ENCODE results near the gene IDH3B. TPM values are rescaled to one million over a fixed set of nuclear protein-coding genes. Genes with fewer than 3 reads are reported as not detected.
A peak's percentile ranks its signal among the peaks of the same experiment; 100 is the strongest.

The IDH3B gene
- 96.0 and 103 TPM in 2 replicates for total RNA-seq

DNA sequence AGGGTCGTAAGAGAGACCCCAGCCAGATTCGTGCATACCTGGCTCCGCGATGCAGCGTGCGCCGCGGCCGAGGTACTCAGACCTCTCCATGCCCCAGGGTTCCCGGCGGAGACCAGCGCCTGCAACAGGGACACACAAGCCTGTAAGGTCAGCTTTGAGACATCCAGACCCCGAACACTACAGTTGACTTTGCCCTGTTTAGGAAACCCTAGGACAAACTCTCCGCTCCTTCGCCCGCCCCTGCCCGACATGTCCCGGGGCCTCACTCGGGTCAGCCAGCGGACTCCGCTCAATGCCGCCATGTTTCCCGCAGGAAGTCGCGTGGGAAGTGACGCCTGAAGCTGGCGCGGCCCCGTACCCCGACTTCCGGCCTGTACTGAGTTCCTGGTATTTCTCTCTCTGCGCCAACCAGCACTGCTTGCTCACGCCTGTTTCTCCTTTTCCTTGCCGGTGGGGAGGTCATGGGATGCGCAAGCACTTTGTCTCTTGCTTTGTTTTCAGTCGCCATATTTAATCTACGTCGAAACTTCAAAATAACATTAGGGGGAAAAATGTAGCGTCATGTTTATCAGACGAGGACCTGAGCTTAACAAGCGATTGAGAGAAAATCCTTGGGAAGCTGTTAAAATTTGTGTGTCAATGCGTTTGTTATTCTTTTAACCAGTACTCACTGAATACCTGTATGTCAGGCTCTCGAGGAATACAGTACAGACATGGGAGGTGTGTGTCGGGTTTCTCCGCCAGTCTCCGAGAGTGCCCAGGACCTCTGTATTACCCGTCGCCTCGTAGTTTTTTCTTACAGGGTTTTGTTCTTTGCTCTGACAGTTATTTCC, at the start of gene IDH3B:
Gene IDH3B (minus strand): TSS at position 330 of the 833 bp plus-strand sequence. CDS start 28 bp downstream, at position 302.
- Histone ChIP-seq H3K4me3 (ENCODE audit: low read depth, low read length) (peak within 1 kb of the TSS; percentile 79), H3K27me3 (ENCODE audit: control insufficient read depth, insufficient read depth, low read length) (no peaks in the 10 kb centered on the region), H3K36me3 (ENCODE audit: control insufficient read depth, insufficient read depth, low read length) (peaks cover 8% of the 10 kb centered on the region)
- no peak for TF ChIP-seq CTCF (IDR thresholded peaks at IDR 0.05; ENCODE audit: insufficient read depth, low read length, severe bottlenecking)
- no peak for FAIRE-seq
- DNase-seq (ENCODE audit: low read depth) = peak; percentile 80

- peak; percentile 21 for DNase-seq (ENCODE audit: low read depth)
These were observed 49.3 kb upstream of the IDH3B start for GRCh38 chr20:2713285-2713684.

GRCh38 chr20:2709205-2709981, 45.4 kb upstream of the IDH3B start:
- DNase-seq (ENCODE audit: low read depth) = no peak

More at GRCh38 chr20:2713285-2713684, 49.3 kb upstream of the IDH3B start:
- peaks cover 1% of the 10 kb centered on the region for H3K27me3 ChIP-seq (ENCODE audit: control insufficient read depth, insufficient read depth, low read length)
- peak; percentile 41 for TF ChIP-seq CTCF (IDR thresholded peaks at IDR 0.05; ENCODE audit: insufficient read depth, low read length, severe bottlenecking)
- H3K36me3 ChIP-seq (ENCODE audit: control insufficient read depth, insufficient read depth, low read length) = no peaks in the 10 kb centered on the region
- no peak overlapping the region for H3K4me3 ChIP-seq (ENCODE audit: low read depth, low read length)
- FAIRE-seq = no peak

DNA sequence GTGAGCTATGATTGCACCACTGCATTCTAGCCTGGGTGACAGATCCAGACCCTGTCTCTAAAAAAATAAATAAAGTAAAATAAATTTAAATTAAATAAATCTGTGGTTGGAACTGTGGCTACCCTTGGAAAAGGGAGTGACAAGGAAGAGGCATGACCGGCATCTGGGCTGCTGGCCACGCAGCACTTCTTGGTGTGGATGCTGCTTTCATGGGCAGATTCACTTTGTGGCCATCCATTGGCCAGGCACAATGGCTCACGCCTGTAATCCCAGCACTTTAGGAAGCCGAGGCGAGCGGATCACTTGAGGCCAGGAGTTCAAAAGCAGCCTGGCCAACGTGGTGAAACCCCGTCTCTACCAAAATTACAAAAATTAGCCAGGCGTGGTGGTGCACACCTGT, 44.6 kb upstream of the IDH3B start:
- H3K27me3 ChIP-seq (ENCODE audit: control insufficient read depth, insufficient read depth, low read length) = peaks cover 7% of the 10 kb centered on the region

More at GRCh38 chr20:2709205-2709981, 45.4 kb upstream of the IDH3B start:
- no peak overlapping the region for H3K4me3 ChIP-seq (ENCODE audit: low read depth, low read length)
- H3K27me3 ChIP-seq (ENCODE audit: control insufficient read depth, insufficient read depth, low read length) = peaks cover 7% of the 10 kb centered on the region
- H3K36me3 ChIP-seq (ENCODE audit: control insufficient read depth, insufficient read depth, low read length) = no peaks in the 10 kb centered on the region
- no peak for FAIRE-seq
- TF ChIP-seq CTCF (IDR thresholded peaks at IDR 0.05; ENCODE audit: insufficient read depth, low read length, severe bottlenecking) = no peak

GRCh38 chr20:2708073-2708415, 44.0 kb upstream of the IDH3B start:
- Histone ChIP-seq H3K36me3 (ENCODE audit: control insufficient read depth, insufficient read depth, low read length) (no peaks in the 10 kb centered on the region), H3K4me3 (ENCODE audit: low read depth, low read length) (no peak overlapping the region), H3K27me3 (ENCODE audit: control insufficient read depth, insufficient read depth, low read length) (peaks cover 7% of the 10 kb centered on the region)
- no peak for FAIRE-seq
- no peak for TF ChIP-seq CTCF (IDR thresholded peaks at IDR 0.05; ENCODE audit: insufficient read depth, low read length, severe bottlenecking)
- no peak for DNase-seq (ENCODE audit: low read depth)

More for the DNA sequence above, 44.6 kb upstream of the IDH3B start:
- DNase-seq (ENCODE audit: low read depth) = no peak
- H3K4me3 ChIP-seq (ENCODE audit: low read depth, low read length) = no peak overlapping the region
- FAIRE-seq = no peak
- no peaks in the 10 kb centered on the region for H3K36me3 ChIP-seq (ENCODE audit: control insufficient read depth, insufficient read depth, low read length)
- TF ChIP-seq CTCF (IDR thresholded peaks at IDR 0.05; ENCODE audit: insufficient read depth, low read length, severe bottlenecking) = no peak

Measured in bronchial epithelial cell (primary cell).